GM18505 (cell line): ENCODE data around the gene PIP4K2B.

ENCODE experiments used
- ATAC-seq: cut with Tn5 transposase; IDR thresholded peaks from one replicate; pipeline ENCODE4 v1.9.1; 2021; ENCODE audit not compliant: unreplicated experiment
- POLR2A ChIP-seq: IDR thresholded peaks from 4 replicates; pipeline ENCODE4 v1.6.1; 2011; ENCODE audit warnings: borderline replicate concordance; ENCODE audit not compliant: insufficient read depth, insufficient read length; ENCODE audit errors: extremely low read depth

PIP4K2B gene

GRCh38 chr17:38799501-38800236 lies at the start of gene PIP4K2B:
PIP4K2B (minus strand) TSS chr17:38799556; CDS start chr17:38799424, 132 bp downstream.
- TF ChIP-seq POLR2A: peak; percentile 69
- ATAC-seq: peak; percentile 78

DNA sequence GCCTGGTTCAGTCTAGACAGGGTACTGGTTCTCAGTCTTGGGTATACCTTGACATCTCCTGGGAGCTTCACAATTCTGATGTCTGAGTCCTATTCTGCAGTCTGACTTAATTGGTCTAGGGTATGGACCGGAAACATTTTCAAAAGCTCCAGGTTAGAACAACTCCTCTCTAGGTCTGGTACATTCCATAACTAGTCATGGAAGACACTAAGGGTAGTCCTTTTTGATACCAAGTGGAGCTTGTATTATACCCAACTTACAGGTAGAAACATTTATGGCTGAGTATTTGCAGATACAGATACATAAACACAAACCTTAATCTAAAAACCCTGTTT lies 49.2 kb upstream of the PIP4K2B start:
- no peak for TF ChIP-seq POLR2A
- ATAC-seq: no peak

GRCh38 chr17:38844261-38844757 lies 45.0 kb upstream of the PIP4K2B start:
- ATAC-seq: no peak

GRCh38 chr17:38825762-38826247 lies 26.4 kb upstream of the PIP4K2B start:
- no peak for ATAC-seq
- TF ChIP-seq POLR2A: no peak

More at GRCh38 chr17:38844261-38844757, 45.0 kb upstream of the PIP4K2B start:
- TF ChIP-seq POLR2A: no peak

DNA sequence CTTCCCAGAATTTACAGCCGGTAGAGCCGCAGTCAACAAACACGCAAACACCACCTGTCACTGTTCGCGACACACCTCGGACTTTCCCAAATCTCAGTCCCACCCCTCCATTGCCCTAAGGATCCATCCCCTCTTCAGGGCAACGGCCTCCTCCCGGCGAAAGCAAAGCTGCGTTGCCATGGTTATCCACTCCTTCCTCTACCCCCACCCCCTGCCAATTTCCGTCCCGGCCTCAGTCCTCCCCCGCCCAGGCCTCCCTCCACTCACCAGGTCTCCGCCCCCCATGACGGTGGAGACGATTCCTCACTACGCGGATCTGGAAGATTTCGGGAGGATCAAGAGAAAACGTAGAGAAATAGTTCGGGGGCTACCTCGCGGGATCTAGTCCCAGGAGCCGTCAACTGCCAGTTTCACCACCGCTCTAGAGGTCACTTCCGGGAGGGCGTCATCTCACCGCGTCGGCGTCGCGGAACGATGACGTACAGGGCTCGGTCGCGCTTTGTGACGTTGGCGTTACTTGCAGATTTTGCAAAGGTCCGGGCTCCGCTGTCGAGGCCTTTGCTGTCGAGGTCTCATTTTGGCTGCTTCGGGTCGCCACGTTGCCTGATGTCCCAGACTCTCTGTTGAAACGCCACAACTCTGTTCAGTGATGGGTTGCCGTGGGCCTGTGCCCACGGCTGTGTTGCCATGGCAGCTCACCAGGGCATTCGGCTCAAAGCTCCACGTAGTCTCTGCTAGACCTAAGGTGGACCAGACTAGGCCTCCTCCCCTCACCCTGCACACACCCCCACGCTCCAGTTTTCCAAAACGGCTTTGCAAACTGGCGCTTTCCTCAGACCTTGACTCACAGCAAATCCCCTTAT lies 25.8 kb upstream of the PIP4K2B start, which contains the start of gene CWC25:
Gene CWC25, minus strand, starts transcription at position 423 of the 863 bp plus-strand sequence. Its CDS starts 138 bp downstream, at position 285.
- peak; percentile 77 for ATAC-seq
- TF ChIP-seq POLR2A: peak; percentile 97

GRCh38 chr17:38815576-38816193 lies 16.3 kb upstream of the PIP4K2B start:
- no peak for TF ChIP-seq POLR2A
- ATAC-seq: no peak

- no peak for TF ChIP-seq POLR2A
- no peak for ATAC-seq
These were observed 10.5 kb upstream of the PIP4K2B start for GRCh38 chr17:38809828-38810227.

DNA sequence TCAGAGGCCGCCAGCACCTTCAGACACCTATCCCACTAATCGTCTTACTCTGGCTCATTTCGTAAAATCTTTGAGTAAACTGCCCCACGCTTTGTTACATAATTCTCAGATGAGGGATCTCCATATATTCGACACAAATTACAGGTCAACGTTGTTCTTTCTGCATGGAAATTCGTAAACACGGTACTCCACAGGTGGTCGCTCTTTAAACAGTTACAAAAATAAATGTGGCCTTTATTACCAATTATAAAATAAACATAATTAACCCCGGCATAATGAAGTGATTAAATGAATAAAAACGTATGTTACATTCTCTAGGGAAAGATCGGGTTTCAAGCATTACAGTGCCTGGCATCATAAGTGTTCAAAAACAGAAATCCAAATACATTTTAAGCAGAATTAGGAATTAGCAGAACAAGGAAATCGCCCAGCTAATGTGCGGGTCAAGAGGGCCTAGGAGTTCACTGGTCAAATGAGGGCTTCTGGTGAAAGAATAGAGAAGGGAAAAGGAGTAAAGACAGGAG lies 943 bp upstream of the PIP4K2B start:
- ATAC-seq: no peak
- TF ChIP-seq POLR2A: no peak

- ATAC-seq: peak; percentile 19
These were observed 499 bp downstream of the PIP4K2B start for GRCh38 chr17:38798614-38799500.

GRCh38 chr17:38797828-38798227 lies 1.5 kb downstream of the PIP4K2B start:
- ATAC-seq: no peak
- no peak for TF ChIP-seq POLR2A

More at GRCh38 chr17:38798614-38799500, 499 bp downstream of the PIP4K2B start:
- peak; percentile 54 for TF ChIP-seq POLR2A

DNA sequence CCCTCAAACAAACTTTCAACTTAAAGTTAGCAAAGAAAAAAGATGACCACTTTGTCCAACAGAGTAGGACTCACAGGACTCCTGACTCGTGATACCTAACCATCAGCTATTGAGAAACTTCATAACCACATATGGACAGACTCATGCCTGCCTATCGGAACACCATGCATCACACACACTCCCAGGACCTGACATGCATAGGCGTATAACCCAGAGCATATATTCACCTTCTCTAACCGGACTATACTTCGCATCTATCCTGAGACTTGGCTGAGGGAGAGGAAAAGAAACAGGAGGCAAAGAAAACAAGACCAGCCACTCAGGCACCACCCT lies 2.2 kb downstream of the PIP4K2B start:
- ATAC-seq: no peak
- TF ChIP-seq POLR2A: no peak
